CD4-positive, alpha-beta memory T cell (primary cell): Measurements from ENCODE around the gene KCNN1. TPM values are rescaled to one million over a fixed set of nuclear protein-coding genes. Genes with fewer than 3 reads are reported as not detected.

Experiments
- CTCF ChIA-PET: fragments of 350-600 bp; sonication (Branson Sonifier 250); formaldehyde crosslinking; loops from one replicate; lab custom pipeline; 2021; ENCODE audit warnings: inconsistent platforms; ENCODE audit not compliant: partially characterized antibody; lab: Charles Lee
- POLR2A ChIA-PET: fragments of 350-600 bp; sonication (Branson Sonifier 250); formaldehyde crosslinking; loops from one replicate; lab custom pipeline; 2021; ENCODE audit not compliant: partially characterized antibody; lab: Charles Lee
- DNase-seq, 5 donors: peaks; one replicate each; pipeline versions ENCODE4 v3.0.0 to v3.0.0-alpha.2; 2020 to 2022; ENCODE audit warnings: mixed read lengths in 1 of 5
- H3K27ac ChIP-seq: one replicate; pipeline ENCODE4 v1.7.0; 2013; ENCODE audit warnings: low read depth, low read length
- H3K27me3 ChIP-seq: 2 replicates; pipeline ENCODE4 v1.7.0; 2013; ENCODE audit warnings: mild to moderate bottlenecking, low read length, moderate library complexity; ENCODE audit not compliant: insufficient read depth
- H3K36me3 ChIP-seq: 2 replicates; pipeline ENCODE4 v1.7.0; 2013; ENCODE audit warnings: mild to moderate bottlenecking, low read length, moderate library complexity; ENCODE audit not compliant: insufficient read depth
- H3K4me1 ChIP-seq: 2 replicates; pipeline ENCODE4 v1.7.0; 2013; ENCODE audit warnings: mild to moderate bottlenecking, low read length, moderate library complexity; ENCODE audit not compliant: insufficient read depth
- H3K4me3 ChIP-seq, 2 donors: one replicate each; pipeline ENCODE4 v1.7.0; 2013; ENCODE audit warnings: low read length in 2 of 2, mild to moderate bottlenecking in 1 of 2
- H3K9me3 ChIP-seq, 2 donors: one replicate each; pipeline ENCODE4 v1.7.0; 2013; ENCODE audit warnings: low read length in 2 of 2, control low read depth in 1 of 2; ENCODE audit not compliant: control insufficient read depth in 1 of 2
- H3K27ac Mint-ChIP-seq, 7 donors: one replicate each; pipeline ENCODE4 v1.8.0; 2020 to 2021; ENCODE audit warnings: mixed read lengths in 7 of 7, mild to moderate bottlenecking in 6 of 7, inconsistent platforms in 3 of 7, moderate library complexity in 3 of 7
- H3K27me3 Mint-ChIP-seq, 2 donors: one replicate each; pipeline ENCODE4 v1.8.0; 2020 to 2021; ENCODE audit warnings: mixed read lengths in 2 of 2
- H3K36me3 Mint-ChIP-seq, 2 donors: one replicate each; pipeline ENCODE4 v1.8.0; 2020 to 2021; ENCODE audit warnings: mixed read lengths in 2 of 2, inconsistent platforms in 1 of 2, mild to moderate bottlenecking in 1 of 2
- H3K4me1 Mint-ChIP-seq, 4 donors: one replicate each; pipeline ENCODE4 v1.8.0; 2020 to 2021; ENCODE audit warnings: mixed read lengths in 4 of 4, mild to moderate bottlenecking in 1 of 4
- H3K4me3 Mint-ChIP-seq, 8 donors: one replicate each; pipeline ENCODE4 v1.8.0; 2020 to 2021; ENCODE audit warnings: mixed read lengths in 8 of 8, mild to moderate bottlenecking in 7 of 8, moderate library complexity in 6 of 8, inconsistent platforms in 3 of 8
- H3K9me3 Mint-ChIP-seq, 8 donors: one replicate each; pipeline ENCODE4 v1.8.0; 2020 to 2021; ENCODE audit warnings: mixed read lengths in 8 of 8, mild to moderate bottlenecking in 5 of 8, inconsistent platforms in 3 of 8, moderate library complexity in 1 of 8
- intact Hi-C: fragments of 100-400 bp; cut with micrococcal nuclease; formaldehyde crosslinking; loops from one replicate; pipeline ENCODE4 v1.15.1; 2023
- polyA plus RNA-seq, 2 donors: library from polyadenylated mRNA; unstranded; fragments of 300-500 nt; fragmentation: Illumina TruSeq; gene quantifications; one replicate each; pipeline ENCODE4 v1.2.3, GENCODE V29; 2021
- total RNA-seq, 2 experiments: library from RNA; stranded (reverse); gene quantifications; one replicate each; pipeline ENCODE4 v1.2.3, GENCODE V29; 2021

Gene KCNN1
- total and polyA plus RNA-seq, 4 experiments from 2014 or later: not detected

- no peaks in the 10 kb centered on the region for H3K9me3 Mint-ChIP-seq
- H3K27ac Mint-ChIP-seq: peak overlapping the region in 1 of 7 donors; percentile 52
- intact Hi-C loops: loop anchor here (1.0 to 2.0 kb wide), 4 partner anchors 8 to 315 kb away; no protein-coding TSS in a partner anchor
- Histone ChIP-seq H3K27ac (no peak overlapping the region), H3K4me3 (no peak overlapping the region), H3K36me3 (no peaks in the 10 kb centered on the region), H3K27me3 (no peaks in the 10 kb centered on the region), H3K4me1 (peaks cover 7% of the 10 kb centered on the region), H3K9me3 (no peaks in the 10 kb centered on the region)
- H3K4me3 Mint-ChIP-seq: no peak overlapping the region
- peak; percentile 77 to 82 (median 80) for DNase-seq
- H3K36me3 Mint-ChIP-seq: peaks cover 6 to 19% of the 10 kb centered on the region in 2 donors
- ChIA-PET POLR2A (interaction anchor here (0.6 to 1.8 kb wide), 5 partner anchors 59 to 134 kb away, joined by 3 to 27 read pairs (median 7); partner anchors contain the start of genes JAK3 and RPL18A), CTCF (interaction anchor here (0.7 to 19.4 kb wide), 30 partner anchors 9 to 314 kb away, joined by 3 to 402 read pairs (median 5); partner anchors contain the start of genes ARRDC2, IL12RB1, JAK3 and RAB3A)
- H3K27me3 Mint-ChIP-seq: no peaks in the 10 kb centered on the region
- peaks cover 4 to 10% (median 7%) of the 10 kb centered on the region in 4 donors for H3K4me1 Mint-ChIP-seq
Observed at GRCh38 chr19:17938092-17938845, 28.6 kb upstream of the KCNN1 start.

- intact Hi-C loops: loop anchor here (10.0 kb wide), 1 partner anchor 223 kb away; no protein-coding TSS in a partner anchor
- ChIA-PET CTCF (interaction anchor here (1.4 to 19.4 kb wide), 3 partner anchors 10 to 57 kb away, joined by 3 to 402 read pairs (median 8); partner anchors contain the start of gene CCDC124), POLR2A (interaction anchor here (0.8 to 1.2 kb wide), 3 partner anchors 9 to 58 kb away, joined by 3 to 5 read pairs (median 4); partner anchors contain the start of gene CCDC124)
- Histone ChIP-seq H3K4me3 (no peak overlapping the region), H3K36me3 (no peaks in the 10 kb centered on the region), H3K27me3 (no peaks in the 10 kb centered on the region), H3K4me1 (peaks cover 4% of the 10 kb centered on the region), H3K27ac (no peak overlapping the region), H3K9me3 (no peaks in the 10 kb centered on the region)
- peaks cover 4 to 18% (median 9%) of the 10 kb centered on the region in 4 donors for H3K4me1 Mint-ChIP-seq
- H3K9me3 Mint-ChIP-seq: peaks cover 0 to under 1% (median 0%) of the 10 kb centered on the region in 8 donors
- no peaks in the 10 kb centered on the region for H3K27me3 Mint-ChIP-seq
- peaks cover 6 to 13% of the 10 kb centered on the region in 2 donors for H3K36me3 Mint-ChIP-seq
- DNase-seq: no peak
- H3K27ac Mint-ChIP-seq: no peak overlapping the region
- H3K4me3 Mint-ChIP-seq: no peak overlapping the region
Observed at GRCh38 chr19:17942181-17942580, 24.7 kb upstream of the KCNN1 start.

- ChIA-PET CTCF (interaction anchor here (1.4 to 19.4 kb wide), 3 partner anchors 10 to 56 kb away, joined by 3 to 402 read pairs (median 8); partner anchors contain the start of gene CCDC124), POLR2A (interaction anchor here (0.8 to 1.2 kb wide), 3 partner anchors 10 to 57 kb away, joined by 3 to 5 read pairs (median 4); partner anchors contain the start of gene CCDC124)
- no peaks in the 10 kb centered on the region for H3K27me3 ChIP-seq
- Mint-ChIP-seq H3K4me1 (peaks cover 8 to 21% (median 14%) of the 10 kb centered on the region in 4 donors), H3K27me3 (no peaks in the 10 kb centered on the region), H3K27ac (no peak overlapping the region), H3K9me3 (peaks cover 0 to 3% (median 0%) of the 10 kb centered on the region in 8 donors), H3K4me3 (no peak overlapping the region), H3K36me3 (peaks cover 6 to 13% of the 10 kb centered on the region in 2 donors)
- H3K27ac ChIP-seq: no peak overlapping the region
- peaks cover 7% of the 10 kb centered on the region for H3K4me1 ChIP-seq
- DNase-seq: no peak
- no peaks in the 10 kb centered on the region for H3K9me3 ChIP-seq
- intact Hi-C loops: loop anchor here (10.0 kb wide), 1 partner anchor 222 kb away; no protein-coding TSS in a partner anchor
- H3K4me3 ChIP-seq: no peak overlapping the region
- H3K36me3 ChIP-seq: no peaks in the 10 kb centered on the region
Observed at GRCh38 chr19:17942582-17943273, 24.2 kb upstream of the KCNN1 start.

- POLR2A ChIA-PET: interaction anchor here (1.0 to 1.2 kb wide), 2 partner anchors 11 to 54 kb away, joined by 3 to 5 read pairs; partner anchors contain the start of gene CCDC124
- no peak overlapping the region for H3K27ac Mint-ChIP-seq
Observed at GRCh38 chr19:17943274-17944221, 23.4 kb upstream of the KCNN1 start.

GRCh38 chr19:17944301-17944700, 22.6 kb upstream of the KCNN1 start:
- Mint-ChIP-seq H3K9me3 (peaks cover 0 to 3% (median 0%) of the 10 kb centered on the region in 8 donors), H3K27me3 (peaks cover 3% of the 10 kb centered on the region in 2 donors), H3K4me3 (no peak overlapping the region), H3K36me3 (peaks cover 4 to 8% of the 10 kb centered on the region in 2 donors), H3K27ac (peak overlapping the region in 1 of 7 donors; percentile 98), H3K4me1 (peaks cover 9 to 29% (median 20%) of the 10 kb centered on the region in 4 donors)
- no peaks in the 10 kb centered on the region for H3K36me3 ChIP-seq
- ChIA-PET POLR2A (interaction anchor here (1.0 kb wide), 1 partner anchor 12 kb away, joined by 3 read pairs; the partner anchor contains the start of gene CCDC124), CTCF (interaction anchor here (6.6 to 19.4 kb wide), 2 partner anchors 8 to 54 kb away, joined by 65 to 402 read pairs; no protein-coding TSS in a partner anchor)
- no peaks in the 10 kb centered on the region for H3K27me3 ChIP-seq
- intact Hi-C loops: loop anchor here (10.0 kb wide), 1 partner anchor 220 kb away; no protein-coding TSS in a partner anchor
- H3K4me3 ChIP-seq: no peak overlapping the region
- no peak overlapping the region for H3K27ac ChIP-seq
- no peaks in the 10 kb centered on the region for H3K9me3 ChIP-seq
- H3K4me1 ChIP-seq: peaks cover 15% of the 10 kb centered on the region
- DNase-seq: no peak

More at GRCh38 chr19:17943274-17944221, 23.4 kb upstream of the KCNN1 start:
- H3K36me3 Mint-ChIP-seq: peaks cover 4 to 8% of the 10 kb centered on the region in 2 donors
- peaks cover 8% of the 10 kb centered on the region for H3K4me1 ChIP-seq
- no peaks in the 10 kb centered on the region for H3K27me3 Mint-ChIP-seq
- H3K4me1 Mint-ChIP-seq: peaks cover 7 to 21% (median 14%) of the 10 kb centered on the region in 4 donors
- no peaks in the 10 kb centered on the region for H3K36me3 ChIP-seq
- H3K27me3 ChIP-seq: no peaks in the 10 kb centered on the region
- H3K27ac ChIP-seq: no peak overlapping the region
- H3K4me3 Mint-ChIP-seq: no peak overlapping the region
- intact Hi-C loops: loop anchor here (10.0 kb wide), 1 partner anchor 221 kb away; no protein-coding TSS in a partner anchor
- CTCF ChIA-PET: interaction anchor here (0.5 to 19.4 kb wide), 5 partner anchors 9 to 330 kb away, joined by 3 to 402 read pairs (median 3); partner anchors contain the start of gene CCDC124
- peaks cover 0 to 3% (median 0%) of the 10 kb centered on the region in 8 donors for H3K9me3 Mint-ChIP-seq
- no peaks in the 10 kb centered on the region for H3K9me3 ChIP-seq
- no peak overlapping the region for H3K4me3 ChIP-seq
- DNase-seq: no peak
